Adrenal gland (tissue), 12 donors: ENCODE measurements around the gene ANKDD1A. TPM values are rescaled to one million over a fixed set of nuclear protein-coding genes. Genes with fewer than 3 reads are reported as not detected.

Experiments
- DNase-seq, 7 donors: peaks; one replicate each; pipeline ENCODE4 v3.0.0-alpha.2; 2019 to 2020
- H3K27ac ChIP-seq, 5 donors: fragments of 200-600 bp; sonication (generic) in 4 of 5; 1 replicate in 3 of 5; 2 replicates in 2 of 5; pipeline versions ENCODE4 v1.5.1 to v1.8.0; 2016 to 2020; ENCODE audit warnings: mild to moderate bottlenecking in 1 of 5
- H3K27me3 ChIP-seq: fragments of 200-600 bp; 2 replicates; pipeline ENCODE4 v1.8.0; 2021
- H3K36me3 ChIP-seq, 2 donors: fragments of 200-600 bp; replicated peaks in 1 of 2; 1 replicate in 1 of 2; 2 replicates in 1 of 2; pipeline versions ENCODE4 v1.5.1 to v1.8.0; 2018 to 2022
- H3K4me1 ChIP-seq, 2 donors: fragments of 200-600 bp; replicated peaks in 1 of 2; 1 replicate in 1 of 2; 2 replicates in 1 of 2; pipeline versions ENCODE4 v1.5.1 to v1.8.0; 2018 to 2021
- H3K4me3 ChIP-seq, 4 donors: fragments of 200-600 bp; sonication (generic) in 3 of 4; one replicate each; pipeline ENCODE4 v1.5.1; 2016 to 2018
- H3K9me3 ChIP-seq, 3 donors: fragments of 200-600 bp; sonication (generic) in 1 of 3; replicated peaks in 1 of 3; 1 replicate in 2 of 3; 2 replicates in 1 of 3; pipeline versions ENCODE4 v1.5.1 to v1.8.0; 2016 to 2021
- POLR2A ChIP-seq, 2 donors: fragments of 450-650 bp; IDR thresholded peaks; one replicate each; pipeline ENCODE4 v1.6.1; 2017; ENCODE audit warnings: antibody characterized with exemption in 2 of 2, mild to moderate bottlenecking in 2 of 2, moderate library complexity in 1 of 2
- WGBS, 4 donors: extraction: QIAGEN DNeasy Blood & Tissue Kit in 2 of 4; methylation state at CpG; one replicate each; pipeline versions ENCODE4 v1.1.5 to v1.1.7; 2013 to 2017; 5-methylcytosine and 5-hydroxymethylcytosine counted together
- intact Hi-C, 2 donors: fragments of 100-400 bp; cut with DNase I; formaldehyde crosslinking; loops; one replicate each; pipeline versions ENCODE4 v1.14.1 to v1.15.0; 2022 to 2023
- polyA plus RNA-seq, 3 donors: library from polyadenylated mRNA; stranded (reverse); fragments of 200-250 nt in 2 of 3; fragments of 350-450 nt in 1 of 3; fragmentation: Illumina TruSeq in 1 of 3; extraction: RNeasy Lipid Tissue Mini Kit (QIAGEN cat#74804) in 1 of 3; gene quantifications; one replicate each; pipeline ENCODE4 v1.2.3, GENCODE V29; 2013 to 2014
- total RNA-seq, 9 donors: library from RNA; depleted of rRNA in 4 of 9; stranded (reverse); fragments of >200 nt in 4 of 9; fragments of 120-200 nt in 1 of 9; fragmentation: NEBNext Ultra II Directional in 1 of 9; extraction: Animal tissue kit (Norgen Biotek cat#: 25700) in 1 of 9; gene quantifications; one replicate each; pipeline versions ENCODE4 v1.1.0 to v1.2.4, GENCODE V29; 2013 to 2023
- TF ChIP-seq, protein P1 (sequence below), 6 experiments: fragments of 450-650 bp in 4 of 6; fragments of 200-600 bp in 2 of 6; sonication (generic) in 1 of 6; IDR thresholded peaks; 1 replicate in 5 of 6; 2 replicates in 1 of 6; pipeline versions ENCODE4 v1.5.1 to v1.8.0; 2016 to 2021; ENCODE audit warnings: antibody characterized with exemption in 6 of 6, mild to moderate bottlenecking in 2 of 6, moderate library complexity in 1 of 6
- donor health status: healthy with polysubstance abuse.
- donor health status: Bipolar disorder and iron deficiency.
- donor health status: DM: yes; HTN: yes; CAD: no.
- donor health status: DM: no; HTN: no; CAD: no.
- donor health status: DM: no; HTN: no; CAD: no.
- donor health status: DM: yes; HTN: yes; CAD: no.

The ANKDD1A gene
- total and polyA plus RNA-seq, 12 donors = 7.0 to 41.7 (median 28.4) TPM

GRCh38 chr15:64934023-64934422, 22.3 kb downstream of the ANKDD1A start:
- DNase-seq = peak in 2 of 7 donors; percentile 18 to 35
- TF ChIP-seq, protein P1, sequence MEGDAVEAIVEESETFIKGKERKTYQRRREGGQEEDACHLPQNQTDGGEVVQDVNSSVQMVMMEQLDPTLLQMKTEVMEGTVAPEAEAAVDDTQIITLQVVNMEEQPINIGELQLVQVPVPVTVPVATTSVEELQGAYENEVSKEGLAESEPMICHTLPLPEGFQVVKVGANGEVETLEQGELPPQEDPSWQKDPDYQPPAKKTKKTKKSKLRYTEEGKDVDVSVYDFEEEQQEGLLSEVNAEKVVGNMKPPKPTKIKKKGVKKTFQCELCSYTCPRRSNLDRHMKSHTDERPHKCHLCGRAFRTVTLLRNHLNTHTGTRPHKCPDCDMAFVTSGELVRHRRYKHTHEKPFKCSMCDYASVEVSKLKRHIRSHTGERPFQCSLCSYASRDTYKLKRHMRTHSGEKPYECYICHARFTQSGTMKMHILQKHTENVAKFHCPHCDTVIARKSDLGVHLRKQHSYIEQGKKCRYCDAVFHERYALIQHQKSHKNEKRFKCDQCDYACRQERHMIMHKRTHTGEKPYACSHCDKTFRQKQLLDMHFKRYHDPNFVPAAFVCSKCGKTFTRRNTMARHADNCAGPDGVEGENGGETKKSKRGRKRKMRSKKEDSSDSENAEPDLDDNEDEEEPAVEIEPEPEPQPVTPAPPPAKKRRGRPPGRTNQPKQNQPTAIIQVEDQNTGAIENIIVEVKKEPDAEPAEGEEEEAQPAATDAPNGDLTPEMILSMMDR (IDR thresholded peaks at IDR 0.05) = no peak
- no peak for TF ChIP-seq POLR2A (IDR thresholded peaks at IDR 0.05)
- no peak overlapping the region for H3K4me3 ChIP-seq
- 97 to 99% (median 98%) methylated on average over 11 of the region's 11 CpGs for WGBS, 4 donors
- H3K27ac ChIP-seq = no peak overlapping the region
- H3K27me3 ChIP-seq = no peaks in the 10 kb centered on the region
- peaks cover 0 to 12% of the 10 kb centered on the region in 2 donors for H3K36me3 ChIP-seq
- H3K4me1 ChIP-seq = peaks cover 9 to 14% of the 10 kb centered on the region in 2 donors
- intact Hi-C loops = no loop called here
- H3K9me3 ChIP-seq = no peaks in the 10 kb centered on the region

GRCh38 chr15:64938192-64938591, 26.5 kb downstream of the ANKDD1A start:
- peaks cover 9 to 15% of the 10 kb centered on the region in 2 donors for H3K4me1 ChIP-seq
- 27 to 51% (median 30%) methylated on average over 3 of the region's 3 CpGs for WGBS, 4 donors
- intact Hi-C loops = no loop called here
- TF ChIP-seq, protein P1 (IDR thresholded peaks at IDR 0.05) = peak in 1 of 6 experiments; percentile 3
- TF ChIP-seq POLR2A (IDR thresholded peaks at IDR 0.05) = no peak
- peak overlapping the region in 4 of 5 donors; percentile 6 to 69 (median 24) for H3K27ac ChIP-seq
- H3K9me3 ChIP-seq = no peaks in the 10 kb centered on the region
- H3K27me3 ChIP-seq = no peaks in the 10 kb centered on the region
- H3K36me3 ChIP-seq = no peaks in the 10 kb centered on the region
- peak in 5 of 7 donors; percentile 26 to 52 (median 42) for DNase-seq
- no peak overlapping the region for H3K4me3 ChIP-seq

DNA sequence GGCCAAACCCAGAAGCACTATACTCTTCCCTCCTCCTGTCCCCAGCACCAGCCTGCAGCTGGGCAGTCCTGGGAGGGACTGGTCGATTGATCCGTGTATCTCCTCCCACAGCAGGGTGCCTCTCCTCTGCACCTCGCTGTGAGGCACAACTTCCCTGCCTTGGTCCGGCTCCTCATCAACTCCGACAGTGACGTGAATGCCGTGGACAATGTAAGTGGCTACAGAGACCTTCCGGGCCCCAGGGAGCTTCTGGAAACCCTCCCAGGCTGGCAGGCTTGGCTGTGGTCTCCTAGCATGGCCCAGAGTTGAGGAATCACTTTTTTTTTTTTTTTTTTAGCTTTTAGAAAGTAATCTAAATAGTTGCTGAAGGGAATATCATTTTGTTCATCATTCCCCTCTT, 30.7 kb downstream of the ANKDD1A start:
- H3K36me3 ChIP-seq = peaks cover 0 to 3% of the 10 kb centered on the region in 2 donors
- H3K4me1 ChIP-seq = peaks cover 9 to 15% of the 10 kb centered on the region in 2 donors
- TF ChIP-seq POLR2A (IDR thresholded peaks at IDR 0.05) = no peak
- TF ChIP-seq, protein P1 (IDR thresholded peaks at IDR 0.05) = no peak
- H3K4me3 ChIP-seq = no peak overlapping the region
- no peak overlapping the region for H3K27ac ChIP-seq
- intact Hi-C loops = no loop called here
- peak in 2 of 7 donors; percentile 17 to 39 for DNase-seq
- WGBS, 4 donors = 85 to 92% (median 87%) methylated on average over 8 of the region's 8 CpGs
- no peaks in the 10 kb centered on the region for H3K27me3 ChIP-seq
- H3K9me3 ChIP-seq = no peaks in the 10 kb centered on the region

- Histone ChIP-seq H3K4me1 (peaks cover 2 to 5% of the 10 kb centered on the region in 2 donors), H3K4me3 (no peak overlapping the region), H3K36me3 (peaks cover 0 to 7% of the 10 kb centered on the region in 2 donors), H3K27me3 (no peaks in the 10 kb centered on the region), H3K27ac (no peak overlapping the region), H3K9me3 (no peaks in the 10 kb centered on the region)
- 80 to 92% (median 91%) methylated on average over 4 to 6 of the region's 6 CpGs for WGBS, 4 donors
- no peak for TF ChIP-seq POLR2A (IDR thresholded peaks at IDR 0.05)
- TF ChIP-seq, protein P1 (IDR thresholded peaks at IDR 0.05) = no peak
- intact Hi-C loops = no loop called here
- DNase-seq = peak in 2 of 7 donors; percentile 18 to 35
Measured at GRCh38 chr15:64943512-64944225, 32.0 kb downstream of the ANKDD1A start.
